Trophoblast cell (in vitro differentiated cells and primary cell): ENCODE measurements around the gene ZNF423.

Experiments used
- DNase-seq, 2 donors: peaks; one replicate each; pipeline ENCODE4 v3.0.0-alpha.2; 2016
- H2AFZ ChIP-seq: 2 replicates; pipeline ENCODE4 v1.6.1; 2013; ENCODE audit warnings: low read length, moderate library complexity, mild to moderate bottlenecking; ENCODE audit not compliant: insufficient read depth, poor library complexity
- H2AK5ac ChIP-seq: 2 replicates; pipeline ENCODE4 v1.6.1; 2013; ENCODE audit warnings: mild to moderate bottlenecking, low read length
- H2BK120ac ChIP-seq: 2 replicates; pipeline ENCODE4 v1.6.1; 2013; ENCODE audit warnings: low read length, mild to moderate bottlenecking, moderate library complexity; ENCODE audit not compliant: insufficient read depth, poor library complexity
- H2BK12ac ChIP-seq: 2 replicates; pipeline ENCODE4 v1.6.1; 2013; ENCODE audit warnings: mild to moderate bottlenecking, low read length, moderate library complexity
- H2BK5ac ChIP-seq: 2 replicates; pipeline ENCODE4 v1.6.1; 2013; ENCODE audit warnings: low read length, low read depth, moderate library complexity, mild to moderate bottlenecking; ENCODE audit not compliant: poor library complexity
- H3K14ac ChIP-seq: 2 replicates; pipeline ENCODE4 v1.6.1; 2013; ENCODE audit warnings: mild to moderate bottlenecking, low read length
- H3K18ac ChIP-seq: 2 replicates; pipeline ENCODE4 v1.6.1; 2013; ENCODE audit warnings: mild to moderate bottlenecking, low read length
- H3K23ac ChIP-seq: 2 replicates; pipeline ENCODE4 v1.6.1; 2013; ENCODE audit warnings: low read length
- H3K27ac ChIP-seq: 2 replicates; pipeline ENCODE4 v1.5.1; 2013; ENCODE audit warnings: low read depth, mild to moderate bottlenecking, inconsistent platforms, low read length, moderate library complexity
- H3K27me3 ChIP-seq: 2 replicates; pipeline ENCODE4 v1.6.1; 2013; ENCODE audit warnings: inconsistent platforms, mild to moderate bottlenecking, low read length, moderate library complexity; ENCODE audit not compliant: insufficient read depth
- H3K36me3 ChIP-seq, 2 experiments: 1 replicate in 1 of 2; 2 replicates in 1 of 2; pipeline ENCODE4 v1.6.1; 2013; ENCODE audit warnings: low read length in 2 of 2, mild to moderate bottlenecking in 2 of 2, moderate library complexity in 1 of 2; ENCODE audit not compliant: insufficient read depth in 2 of 2, control insufficient read depth in 1 of 2
- H3K4ac ChIP-seq: 2 replicates; pipeline ENCODE4 v1.6.1; 2013; ENCODE audit warnings: low read depth, mild to moderate bottlenecking, low read length, moderate library complexity
- H3K4me1 ChIP-seq, 2 experiments: 1 replicate in 1 of 2; 2 replicates in 1 of 2; pipeline ENCODE4 v1.6.1; 2013; ENCODE audit warnings: low read length in 2 of 2, mild to moderate bottlenecking in 2 of 2, moderate library complexity in 1 of 2; ENCODE audit not compliant: insufficient read depth in 2 of 2, control insufficient read depth in 1 of 2
- H3K4me2 ChIP-seq: 2 replicates; pipeline ENCODE4 v1.6.1; 2013; ENCODE audit warnings: inconsistent platforms, mild to moderate bottlenecking, low read length, moderate library complexity
- H3K4me3 ChIP-seq: 2 replicates; pipeline ENCODE4 v1.5.1; 2013; ENCODE audit warnings: mild to moderate bottlenecking, low read depth, low read length, inconsistent platforms
- H3K79me1 ChIP-seq: one replicate; pipeline ENCODE4 v1.6.1; 2013; ENCODE audit warnings: low read length
- H3K79me2 ChIP-seq: 2 replicates; pipeline ENCODE4 v1.6.1; 2013; ENCODE audit warnings: low read length, mild to moderate bottlenecking; ENCODE audit not compliant: control insufficient read depth, insufficient read depth, poor library complexity
- H3K9ac ChIP-seq: 2 replicates; pipeline ENCODE4 v1.6.1; 2013; ENCODE audit warnings: mild to moderate bottlenecking, low read length
- H3K9me3 ChIP-seq: 2 replicates; pipeline ENCODE4 v1.6.1; 2013; ENCODE audit warnings: low read depth, mild to moderate bottlenecking, control low read depth, inconsistent platforms, low read length; ENCODE audit not compliant: insufficient read depth
- H4K12ac ChIP-seq: 2 replicates; pipeline ENCODE4 v1.6.1; 2013; ENCODE audit warnings: low read depth, mild to moderate bottlenecking, low read length, moderate library complexity
- H4K8ac ChIP-seq: 2 replicates; pipeline ENCODE4 v1.6.1; 2013; ENCODE audit warnings: low read depth, mild to moderate bottlenecking, low read length, moderate library complexity
- H4K91ac ChIP-seq: one replicate; pipeline ENCODE4 v1.6.1; 2013; ENCODE audit warnings: low read depth, mild to moderate bottlenecking, low read length, moderate library complexity
- WGBS: extraction: QIAGEN DNeasy Blood & Tissue Kit; methylation state at CpG from one replicate; pipeline ENCODE4 v1.1.7; 2013; ENCODE audit warnings: missing lambda C conversion rate; ENCODE audit not compliant: insufficient read length, insufficient coverage; ENCODE audit errors: extremely low coverage; 5-methylcytosine and 5-hydroxymethylcytosine counted together

The ZNF423 gene

GRCh38 chr16:49534901-49535610, 320.9 kb downstream of the ZNF423 start:
- H3K27me3 ChIP-seq: no peaks in the 10 kb centered on the region

GRCh38 chr16:49533422-49533821, 322.5 kb downstream of the ZNF423 start:
- Histone ChIP-seq H3K23ac (no peak overlapping the region), H3K27me3 (no peaks in the 10 kb centered on the region), H2AFZ (no peak overlapping the region), H4K91ac (no peak overlapping the region), H2BK120ac (no peak overlapping the region), H3K27ac (no peak overlapping the region), H2AK5ac (no peak overlapping the region), H3K4me1 (peaks cover 9 to 10% of the 10 kb centered on the region in 2 experiments), H2BK5ac (no peak overlapping the region), H4K12ac (no peak overlapping the region), H2BK12ac (no peak overlapping the region), H3K79me1 (no peaks in the 10 kb centered on the region), H3K79me2 (no peaks in the 10 kb centered on the region), H3K36me3 (no peaks in the 10 kb centered on the region), H3K4ac (no peak overlapping the region), H3K4me2 (no peak overlapping the region), H3K4me3 (no peak overlapping the region), H3K14ac (no peak overlapping the region), H3K9ac (no peak overlapping the region), H3K18ac (no peak overlapping the region), H3K9me3 (no peaks in the 10 kb centered on the region), H4K8ac (no peak overlapping the region)
- WGBS: no CpG with 5 or more reads among the region's 7 CpGs
- no peak for DNase-seq

More at GRCh38 chr16:49534901-49535610, 320.9 kb downstream of the ZNF423 start:
- H2BK120ac ChIP-seq: no peak overlapping the region
- H2AK5ac ChIP-seq: no peak overlapping the region
- no peaks in the 10 kb centered on the region for H3K36me3 ChIP-seq
- no peak overlapping the region for H4K12ac ChIP-seq
- H3K79me1 ChIP-seq: no peaks in the 10 kb centered on the region
- H2BK12ac ChIP-seq: no peak overlapping the region
- H3K9ac ChIP-seq: no peak overlapping the region
- no peak overlapping the region for H3K4ac ChIP-seq
- H4K8ac ChIP-seq: no peak overlapping the region
- no peak overlapping the region for H2AFZ ChIP-seq
- no peak overlapping the region for H3K18ac ChIP-seq
- no peak for DNase-seq
- no peaks in the 10 kb centered on the region for H3K9me3 ChIP-seq
- no peak overlapping the region for H4K91ac ChIP-seq
- no peaks in the 10 kb centered on the region for H3K79me2 ChIP-seq
- no peak overlapping the region for H2BK5ac ChIP-seq
- no peak overlapping the region for H3K27ac ChIP-seq
- H3K23ac ChIP-seq: no peak overlapping the region
- peaks cover 9 to 10% of the 10 kb centered on the region in 2 experiments for H3K4me1 ChIP-seq
- WGBS: no CpG with 5 or more reads among the region's 13 CpGs
- H3K4me2 ChIP-seq: no peak overlapping the region
- no peak overlapping the region for H3K4me3 ChIP-seq
- no peak overlapping the region for H3K14ac ChIP-seq

- Histone ChIP-seq H3K4ac (no peak overlapping the region), H3K9ac (no peak overlapping the region), H3K36me3 (no peaks in the 10 kb centered on the region), H2BK120ac (no peak overlapping the region), H3K4me3 (no peak overlapping the region), H3K79me2 (no peaks in the 10 kb centered on the region), H4K12ac (no peak overlapping the region), H2AFZ (no peak overlapping the region), H3K4me2 (no peak overlapping the region), H2BK12ac (no peak overlapping the region), H3K9me3 (no peaks in the 10 kb centered on the region), H3K23ac (no peak overlapping the region), H3K14ac (no peak overlapping the region), H4K91ac (no peak overlapping the region), H3K4me1 (peaks cover 9 to 10% of the 10 kb centered on the region in 2 experiments), H3K18ac (no peak overlapping the region), H3K27ac (no peak overlapping the region), H3K27me3 (no peaks in the 10 kb centered on the region), H3K79me1 (no peaks in the 10 kb centered on the region), H4K8ac (no peak overlapping the region), H2BK5ac (no peak overlapping the region), H2AK5ac (no peak overlapping the region)
- DNase-seq: no peak
- no CpG with 5 or more reads among the region's 15 CpGs for WGBS
These were observed 323.0 kb downstream of the ZNF423 start for GRCh38 chr16:49532873-49533272.

DNA sequence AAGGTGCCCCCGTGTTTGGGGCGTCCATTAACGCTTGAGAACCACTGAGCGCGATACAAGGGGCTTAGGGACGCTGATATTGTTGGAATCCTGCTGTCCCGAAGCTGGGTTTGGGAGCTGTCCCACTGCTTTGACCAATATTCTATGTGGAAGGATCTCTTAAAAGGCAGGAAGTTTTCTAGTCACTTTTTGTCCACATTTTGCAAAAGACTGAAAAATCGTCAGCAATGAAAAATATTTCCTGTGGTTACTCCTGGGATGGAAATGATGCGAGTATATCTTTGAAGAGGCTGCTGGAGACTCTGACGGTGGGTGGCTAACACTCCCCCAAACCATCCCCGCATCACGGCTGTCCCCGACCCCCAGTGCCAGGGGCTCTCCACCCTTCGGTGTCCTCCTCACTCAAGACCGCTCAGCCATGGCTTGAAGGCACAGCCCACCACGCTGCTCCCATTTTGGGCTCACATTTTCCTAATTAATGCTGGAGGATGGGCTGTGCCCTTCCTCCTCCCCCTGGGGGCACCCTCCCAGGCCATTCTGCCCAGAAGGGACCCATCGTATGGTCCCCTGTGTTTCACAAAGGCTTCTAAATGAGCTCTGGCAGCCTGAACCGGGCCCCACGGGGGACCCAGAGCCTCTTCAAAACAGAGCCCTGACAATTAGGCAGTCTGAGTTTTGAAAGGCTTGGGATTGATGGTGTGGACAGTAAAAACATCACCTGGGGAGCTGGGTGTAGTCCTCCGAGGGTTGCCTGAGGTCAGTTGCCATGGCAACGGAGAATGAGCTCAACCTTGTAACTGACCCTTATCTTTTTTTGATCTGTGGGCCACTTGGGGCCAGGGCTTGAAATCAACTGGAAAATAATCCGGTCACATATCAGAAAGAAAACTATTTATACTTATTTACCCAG, 323.7 kb downstream of the ZNF423 start:
- Histone ChIP-seq H3K79me1 (no peaks in the 10 kb centered on the region), H3K4ac (no peak overlapping the region), H4K12ac (no peak overlapping the region), H3K27ac (no peak overlapping the region), H2BK12ac (no peak overlapping the region), H2AK5ac (no peak overlapping the region), H3K79me2 (no peaks in the 10 kb centered on the region), H3K27me3 (no peaks in the 10 kb centered on the region), H3K23ac (no peak overlapping the region), H3K18ac (no peak overlapping the region), H3K4me1 (peaks cover 9 to 10% of the 10 kb centered on the region in 2 experiments), H3K36me3 (no peaks in the 10 kb centered on the region), H2BK120ac (no peak overlapping the region), H4K91ac (no peak overlapping the region), H3K9me3 (no peaks in the 10 kb centered on the region), H4K8ac (no peak overlapping the region), H3K4me3 (no peak overlapping the region), H3K14ac (no peak overlapping the region), H3K4me2 (no peak overlapping the region), H2AFZ (no peak overlapping the region), H3K9ac (no peak overlapping the region), H2BK5ac (no peak overlapping the region)
- no CpG with 5 or more reads among the region's 22 CpGs for WGBS
- no peak for DNase-seq
